ENCODE data around the gene ABCB4.

DNA sequence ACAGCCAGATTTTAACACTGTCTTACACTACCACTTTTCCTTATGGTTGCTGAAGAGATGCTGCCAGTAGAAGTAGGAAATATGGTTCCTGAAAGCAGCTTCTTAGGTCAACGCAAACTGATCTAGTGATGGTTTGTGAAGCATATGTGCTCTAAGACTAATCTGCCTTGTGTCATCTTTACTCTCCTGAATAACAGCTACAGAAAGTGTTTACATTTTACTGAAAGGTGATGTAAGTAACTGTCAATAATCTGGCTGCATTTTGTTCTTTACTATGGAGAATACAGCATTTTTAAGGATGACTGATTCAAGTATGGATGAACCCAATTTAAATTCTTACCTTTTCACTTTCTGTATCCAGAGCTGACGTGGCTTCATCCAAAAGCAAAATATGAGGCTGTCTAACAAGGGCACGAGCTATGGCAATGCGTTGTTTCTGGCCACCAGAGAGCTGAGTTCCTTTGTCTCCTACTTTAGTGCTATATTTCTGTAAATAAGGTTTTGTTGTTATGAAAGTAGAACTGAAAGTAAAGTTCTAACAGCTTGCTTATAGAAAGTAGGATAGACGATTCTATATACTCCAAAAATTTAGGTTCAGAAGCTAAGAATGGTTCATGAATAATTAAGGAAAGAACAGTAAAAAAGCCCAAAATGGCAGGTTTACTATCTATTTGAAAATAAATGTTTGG is 30.2 kb upstream of the ABCB4 start:
- TF ChIP-seq, protein P1, sequence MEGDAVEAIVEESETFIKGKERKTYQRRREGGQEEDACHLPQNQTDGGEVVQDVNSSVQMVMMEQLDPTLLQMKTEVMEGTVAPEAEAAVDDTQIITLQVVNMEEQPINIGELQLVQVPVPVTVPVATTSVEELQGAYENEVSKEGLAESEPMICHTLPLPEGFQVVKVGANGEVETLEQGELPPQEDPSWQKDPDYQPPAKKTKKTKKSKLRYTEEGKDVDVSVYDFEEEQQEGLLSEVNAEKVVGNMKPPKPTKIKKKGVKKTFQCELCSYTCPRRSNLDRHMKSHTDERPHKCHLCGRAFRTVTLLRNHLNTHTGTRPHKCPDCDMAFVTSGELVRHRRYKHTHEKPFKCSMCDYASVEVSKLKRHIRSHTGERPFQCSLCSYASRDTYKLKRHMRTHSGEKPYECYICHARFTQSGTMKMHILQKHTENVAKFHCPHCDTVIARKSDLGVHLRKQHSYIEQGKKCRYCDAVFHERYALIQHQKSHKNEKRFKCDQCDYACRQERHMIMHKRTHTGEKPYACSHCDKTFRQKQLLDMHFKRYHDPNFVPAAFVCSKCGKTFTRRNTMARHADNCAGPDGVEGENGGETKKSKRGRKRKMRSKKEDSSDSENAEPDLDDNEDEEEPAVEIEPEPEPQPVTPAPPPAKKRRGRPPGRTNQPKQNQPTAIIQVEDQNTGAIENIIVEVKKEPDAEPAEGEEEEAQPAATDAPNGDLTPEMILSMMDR (conservative IDR thresholded peaks at IDR 0.05) = no peak
- no peak for TF ChIP-seq EZH2 (IDR thresholded peaks at IDR 0.05; ENCODE audit: low read depth)

All from PC-9 (cell line).